ENCODE results near the gene NEK6. TPM values are rescaled to one million over a fixed set of nuclear protein-coding genes. Genes with fewer than 3 reads are reported as not detected.
A peak's percentile ranks its signal among the peaks of the same experiment; 100 is the strongest.

NEK6 gene
- total RNA-seq, 2 donors from 2014 or later, result 28.7 to 32.6 TPM

DNA sequence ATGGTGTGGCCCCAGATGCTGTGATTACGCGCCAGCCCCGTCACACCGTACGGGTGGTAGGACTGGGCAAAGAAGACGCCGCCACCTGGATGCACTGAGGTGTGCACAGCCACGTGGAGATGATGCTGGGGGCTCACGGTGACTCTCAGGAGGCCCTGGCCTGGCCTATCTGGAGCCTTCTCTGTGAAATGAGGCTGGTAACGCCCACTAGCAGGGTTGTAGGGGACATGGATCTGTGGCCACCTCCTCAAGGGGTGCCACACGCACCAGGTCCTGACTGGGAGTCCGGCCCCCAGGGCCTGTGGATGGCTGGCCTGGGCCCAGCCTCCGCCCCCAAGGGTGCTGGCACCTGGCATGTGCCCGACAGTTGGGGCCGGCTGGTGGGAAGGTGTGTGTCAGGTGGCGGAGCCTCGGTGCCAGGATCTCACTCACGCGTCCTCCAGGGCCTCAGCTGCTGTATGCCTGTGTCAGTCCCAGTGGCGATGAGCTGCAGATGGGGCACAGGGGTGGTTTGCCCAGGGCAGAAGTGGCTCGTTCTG, 32.4 kb downstream of the NEK6 start:
- no peak for DNase-seq
- intact Hi-C loops (cut with DNase I), result no loop called here
- ATAC-seq, result no peak

DNA sequence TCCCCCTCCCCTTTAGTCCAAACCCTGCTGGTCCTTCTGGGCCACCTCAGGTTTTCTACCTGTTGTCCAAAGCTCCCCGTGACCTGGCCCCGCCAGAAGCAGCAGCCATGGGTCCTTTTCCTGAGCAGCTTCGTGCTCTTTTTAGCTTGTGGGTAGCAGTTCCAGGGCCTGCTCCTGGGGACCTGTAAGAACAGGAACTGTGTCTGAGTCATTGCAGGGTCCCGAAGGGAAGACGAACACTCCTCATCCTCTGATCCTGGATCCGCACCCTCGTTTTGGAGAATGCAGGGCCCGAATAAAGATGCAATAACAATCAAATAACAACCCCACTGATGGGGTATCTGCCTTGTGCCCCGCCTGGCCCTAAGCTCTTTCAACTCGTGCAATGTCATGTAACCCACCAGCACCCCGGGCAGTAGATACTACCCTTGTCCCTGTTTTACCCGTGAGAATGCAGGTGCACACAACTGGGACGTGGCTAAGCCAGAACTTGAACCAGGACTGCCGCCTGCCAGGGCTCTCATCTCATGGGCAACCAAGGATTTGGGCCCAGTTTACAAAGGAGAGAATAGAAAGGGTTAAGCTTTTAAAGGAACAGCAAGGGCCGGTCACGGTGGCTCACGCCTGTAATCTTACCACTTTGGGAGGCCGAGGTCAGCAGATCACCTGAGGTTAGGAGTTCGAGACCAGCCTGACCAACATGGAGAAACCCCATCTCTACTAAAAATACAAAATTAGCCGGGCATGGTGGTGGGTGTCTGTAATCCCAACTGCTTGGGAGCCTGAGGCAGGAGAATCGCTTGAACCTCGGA, 33.2 kb downstream of the NEK6 start:
- DNase-seq, result no peak
- intact Hi-C loops (cut with DNase I), result no loop called here
- ATAC-seq, result peak in 1 of 2 donors; percentile 6

DNA sequence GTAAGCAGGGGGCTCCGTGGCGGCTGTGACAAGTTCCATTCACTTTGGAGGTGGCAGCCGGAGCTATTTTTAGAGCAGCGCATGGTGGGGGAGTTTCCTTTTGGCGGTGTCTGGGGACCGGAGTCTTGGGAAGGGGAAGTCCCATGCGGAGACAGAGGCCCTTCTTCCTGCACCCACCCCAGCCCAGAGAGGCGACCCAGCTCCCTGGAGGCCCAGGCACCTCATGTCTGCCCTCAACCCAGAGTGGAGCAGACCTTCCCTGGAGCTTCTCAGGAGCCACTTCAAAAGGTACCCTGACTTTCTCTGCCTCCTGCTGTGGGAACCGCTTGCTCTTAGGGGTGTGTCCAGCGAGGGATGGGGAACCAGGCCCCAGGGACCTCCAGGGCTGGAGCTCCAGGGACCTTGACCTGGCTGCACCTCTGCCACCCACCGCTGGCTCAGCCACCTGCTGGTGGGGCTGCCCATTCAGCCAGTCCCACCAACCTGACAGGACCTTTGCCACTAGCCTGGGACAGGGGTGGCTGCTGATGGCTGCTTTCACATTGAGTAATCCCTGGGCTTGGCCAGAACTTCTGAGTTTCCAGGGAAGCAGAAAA, 34.1 kb downstream of the NEK6 start:
- DNase-seq (no peak), ATAC-seq (peak; percentile 45 to 64)
- intact Hi-C loops (cut with DNase I), result no loop called here

DNA sequence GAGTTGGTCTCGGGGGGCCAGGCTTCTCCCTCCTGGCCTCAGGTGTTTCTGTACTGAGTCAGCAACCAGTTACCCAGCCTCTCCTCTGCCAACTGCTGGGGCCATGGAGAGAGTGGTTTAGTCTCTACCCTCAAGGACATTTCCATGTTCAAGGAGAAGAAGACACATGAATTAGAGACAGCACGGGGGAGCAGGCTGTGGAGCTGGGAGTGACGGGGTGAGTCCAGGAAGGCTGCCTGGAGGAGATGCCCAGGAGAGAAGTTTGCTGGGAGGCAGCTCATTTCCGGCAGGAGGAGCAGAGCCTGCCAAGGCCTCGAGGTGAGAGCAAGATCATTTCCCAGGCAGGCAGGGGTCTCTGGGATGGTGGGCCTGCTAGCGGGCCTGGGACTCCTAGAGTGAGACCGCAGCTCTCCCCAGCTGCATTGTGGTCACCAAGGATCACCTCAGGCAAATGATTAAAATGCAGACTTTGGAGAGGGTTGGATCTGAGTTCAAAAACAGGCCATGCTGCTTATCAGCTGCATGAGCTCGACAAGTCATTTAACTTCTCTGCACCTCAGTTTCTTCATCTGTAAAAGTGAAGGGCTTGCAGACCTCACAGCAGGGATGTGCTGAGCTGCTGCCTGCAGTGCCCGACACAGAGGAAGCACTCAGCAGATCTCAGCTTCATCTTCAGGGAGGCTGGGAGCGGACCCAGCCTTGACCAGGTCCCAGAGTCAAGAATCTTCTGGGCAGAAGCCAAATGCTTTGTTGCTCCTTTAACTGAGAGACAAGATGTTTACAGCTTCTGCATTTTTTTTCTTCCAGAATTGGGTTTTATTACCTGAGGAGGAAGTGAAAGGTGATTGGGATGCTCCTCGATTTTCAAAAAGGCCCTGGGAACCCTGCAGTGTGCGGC, 35.2 kb downstream of the NEK6 start:
- ATAC-seq (no peak), DNase-seq (no peak)
- intact Hi-C loops (cut with DNase I), result no loop called here

DNA sequence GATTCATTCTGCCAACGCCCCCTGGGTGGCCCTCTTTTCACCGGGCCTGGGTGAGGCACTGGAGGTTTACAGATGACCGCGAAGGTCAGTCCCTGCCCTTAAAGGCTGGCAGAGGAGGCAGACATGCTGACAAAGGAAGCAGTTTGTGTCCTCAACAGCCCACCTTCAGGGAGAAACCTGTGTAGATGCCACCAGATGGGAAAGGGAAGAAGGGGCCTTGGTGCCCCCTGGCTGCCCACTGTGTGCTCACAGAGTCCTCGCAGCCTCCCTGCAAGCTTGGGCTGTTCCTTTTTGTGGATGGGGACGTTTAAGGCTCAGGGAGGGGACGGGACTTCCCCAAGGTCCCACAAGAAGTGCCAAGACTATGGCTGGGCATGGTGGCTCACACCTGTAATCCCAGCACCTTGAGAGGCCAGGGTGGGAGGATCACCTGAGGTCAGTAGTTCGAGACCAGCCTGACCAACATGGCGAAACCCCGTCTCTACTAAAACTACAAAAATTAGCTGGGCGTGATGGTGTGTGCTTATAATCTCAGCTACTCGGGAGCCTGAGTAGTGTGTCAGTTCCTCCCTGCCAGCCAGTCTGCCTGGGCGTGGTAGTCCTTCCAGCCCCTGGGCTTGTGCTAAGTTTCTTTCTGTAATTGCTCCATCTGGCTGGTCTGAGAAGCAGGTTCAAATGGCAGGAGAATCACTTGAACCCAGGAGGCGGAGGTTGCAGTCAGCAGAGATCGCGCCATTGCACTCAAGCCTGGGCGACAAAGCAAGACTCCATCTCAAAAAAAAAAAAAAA, 36.2 kb downstream of the NEK6 start:
- DNase-seq, result no peak
- intact Hi-C loops (cut with DNase I), result no loop called here
- no peak for ATAC-seq

DNA sequence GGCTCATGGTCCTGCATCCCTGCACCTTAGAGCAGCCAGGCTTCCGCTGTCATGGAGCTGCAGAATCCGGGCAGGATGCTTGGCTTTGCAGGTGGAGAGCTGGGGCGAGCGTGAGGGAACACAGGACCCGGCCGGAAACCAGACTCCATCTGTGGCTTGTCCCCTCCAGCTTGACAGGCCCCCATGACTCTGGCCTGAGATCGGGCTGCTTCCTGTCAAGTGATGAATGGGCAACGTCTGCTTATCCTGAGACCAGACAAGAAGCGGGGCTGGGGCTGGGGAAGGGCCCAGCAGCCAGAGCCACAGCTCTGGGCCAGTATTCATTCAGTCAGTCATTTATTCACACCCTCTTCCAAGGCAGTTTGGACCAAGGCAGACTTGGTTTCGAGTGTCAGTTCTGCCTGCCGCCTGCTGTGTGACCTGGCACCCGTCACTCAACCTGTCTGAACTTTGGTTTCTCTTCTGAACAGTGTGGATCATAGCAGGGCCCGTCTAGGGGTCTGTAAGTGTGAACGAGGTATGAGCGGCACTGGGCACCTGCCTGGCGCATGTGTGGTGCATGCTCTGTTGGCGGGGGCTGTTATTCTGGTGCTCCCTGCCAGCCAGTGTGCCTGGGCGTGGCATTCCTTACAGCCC, 37.5 kb downstream of the NEK6 start:
- intact Hi-C loops (cut with DNase I), result no loop called here
- ATAC-seq, result peak in 1 of 2 donors; percentile 4
- no peak for DNase-seq

DNA sequence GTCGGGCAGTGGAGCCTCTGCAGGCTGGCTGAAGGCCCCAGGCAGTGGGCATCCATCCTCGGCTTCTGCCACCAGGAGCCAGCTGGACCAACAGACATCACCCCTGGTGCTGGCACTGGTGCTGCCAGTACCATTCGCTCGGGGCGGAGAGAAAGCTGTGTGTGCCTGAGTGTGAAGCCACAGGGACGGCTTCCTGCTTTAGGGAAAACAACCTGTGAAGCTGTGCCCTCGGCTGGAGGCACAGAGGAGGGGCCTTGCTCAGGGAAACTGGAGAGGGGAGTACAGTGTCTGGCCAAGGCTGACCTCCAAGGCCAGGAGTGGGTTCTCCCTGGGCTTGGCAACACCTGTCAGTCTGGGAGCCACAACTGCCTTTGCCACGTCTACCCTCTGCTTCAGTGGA, 38.3 kb downstream of the NEK6 start:
- DNase-seq (no peak), ATAC-seq (no peak)
- intact Hi-C loops (cut with DNase I), result no loop called here

DNA sequence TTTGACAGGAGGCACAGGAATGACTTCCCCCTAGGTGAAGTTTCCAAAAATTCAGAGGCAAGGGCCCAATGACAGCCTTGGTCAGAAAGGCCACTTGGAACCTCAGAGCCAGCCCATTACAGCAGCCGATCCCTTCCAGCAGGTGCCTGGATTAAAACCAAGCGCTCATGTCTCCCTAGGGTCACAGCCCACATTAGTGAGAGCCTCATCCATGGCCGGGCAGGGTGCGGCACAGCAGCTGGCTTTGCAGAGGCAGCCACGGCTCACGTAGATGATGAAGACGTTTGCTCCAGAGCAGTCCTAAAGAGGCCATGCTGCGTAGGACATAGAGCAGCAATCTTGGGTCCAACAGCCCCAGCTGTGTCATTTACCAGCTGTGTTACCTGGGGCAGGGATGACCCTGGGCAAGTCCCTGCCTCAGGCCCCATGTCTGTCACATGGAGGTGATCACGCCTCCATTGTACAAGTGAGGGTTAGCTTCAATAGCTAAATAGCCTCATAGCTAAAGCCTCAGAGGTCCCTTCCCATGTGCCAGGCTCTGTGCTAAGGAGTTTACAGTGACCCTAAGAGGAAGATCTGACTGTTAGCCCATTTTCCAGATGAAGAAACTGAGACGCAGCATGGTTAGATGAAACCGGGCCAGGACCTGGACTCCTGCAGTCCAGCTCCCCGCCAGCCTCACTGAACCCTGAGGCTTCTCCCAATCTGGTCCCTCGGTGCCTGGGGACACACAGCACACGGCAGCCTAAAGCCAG, 39.2 kb downstream of the NEK6 start:
- intact Hi-C loops (cut with DNase I), result no loop called here
- ATAC-seq, result no peak

DNA sequence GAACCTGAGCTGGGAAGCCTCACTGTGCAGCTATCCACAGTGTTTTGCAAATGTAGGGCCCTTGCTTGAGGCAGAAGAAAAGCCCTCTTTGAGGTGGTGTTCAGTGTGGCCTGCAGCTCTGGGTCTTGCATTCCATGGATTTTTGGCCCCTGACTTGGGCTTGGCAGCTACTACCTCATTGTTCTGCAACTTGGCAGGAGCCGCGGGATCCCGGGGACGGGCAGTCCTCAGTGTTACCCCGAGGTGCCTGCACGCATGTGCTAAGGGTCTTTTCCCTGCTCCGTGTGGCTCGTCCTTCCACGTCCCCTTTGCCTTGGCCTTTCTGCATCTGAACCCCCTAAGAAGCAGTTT, 39.8 kb downstream of the NEK6 start:
- intact Hi-C loops (cut with DNase I), result no loop called here
- DNase-seq (peak; percentile 89), ATAC-seq (peak; percentile 81 to 82)

More for the DNA sequence above, 39.2 kb downstream of the NEK6 start:
- DNase-seq, result no peak

DNA sequence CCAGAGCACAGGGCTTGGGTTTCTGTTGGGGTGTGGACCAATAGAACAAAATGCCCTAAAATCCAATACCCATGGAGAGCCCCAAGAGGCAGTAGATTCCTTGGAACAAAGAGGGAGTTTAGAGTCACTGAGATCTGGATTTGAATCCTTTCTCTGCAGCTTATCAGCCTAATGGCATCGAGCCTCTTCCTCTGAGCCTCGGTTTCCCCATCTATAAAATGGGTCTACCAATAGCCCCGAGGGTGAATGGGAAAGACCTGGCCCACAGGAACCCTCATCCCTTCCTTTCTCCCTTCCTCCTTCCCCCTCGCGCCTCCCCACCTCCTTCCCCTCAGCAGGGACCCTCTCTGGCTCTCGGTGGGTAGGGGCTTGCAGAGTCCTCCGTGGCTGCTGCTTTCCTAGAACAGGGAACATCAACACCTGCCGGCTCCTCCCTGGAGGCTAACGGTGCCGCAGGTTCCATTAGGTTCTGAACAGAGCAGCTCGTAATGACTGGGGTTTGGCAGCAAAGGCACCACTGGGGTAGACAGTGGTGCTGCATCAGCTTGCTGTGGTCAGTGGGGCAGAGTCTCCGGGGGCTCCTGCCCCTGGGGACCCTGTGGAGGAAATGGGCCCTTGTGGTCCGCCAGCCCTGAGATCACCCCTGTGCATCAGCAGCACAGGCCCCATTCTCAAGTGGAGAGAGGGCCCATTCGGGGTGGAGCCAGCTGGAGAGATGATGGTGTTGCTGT, 40.3 kb downstream of the NEK6 start:
- intact Hi-C loops (cut with DNase I), result no loop called here
- DNase-seq (no peak), ATAC-seq (no peak)

DNA sequence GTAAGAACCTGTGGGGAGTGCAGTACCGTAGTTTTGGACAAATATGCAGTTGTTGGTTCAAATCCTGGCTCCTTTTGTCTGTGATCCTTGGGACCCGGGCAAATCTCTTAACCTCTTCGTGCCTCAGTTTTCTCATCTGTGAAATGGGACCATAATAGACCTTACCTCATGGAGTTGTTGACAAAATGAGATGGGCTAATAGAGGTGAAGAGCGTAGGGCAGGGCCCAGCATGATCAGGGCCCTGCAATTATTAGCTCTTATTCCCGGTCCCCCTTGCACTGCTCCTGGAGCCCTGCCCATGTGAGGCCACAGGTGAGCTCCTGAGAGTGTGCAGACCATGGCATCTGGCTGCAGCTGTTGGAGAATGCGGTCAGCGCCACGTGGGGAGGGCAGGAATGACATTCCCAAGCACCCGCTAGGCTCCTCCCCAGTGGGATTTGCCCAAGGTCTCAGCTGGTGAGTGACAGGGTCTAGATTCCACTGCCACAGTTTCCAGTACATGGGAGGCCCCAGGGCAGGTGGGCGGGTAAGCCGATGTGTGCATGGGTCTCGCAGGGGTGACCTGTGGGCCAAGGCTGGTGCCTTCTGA, 41.0 kb downstream of the NEK6 start:
- intact Hi-C loops (cut with DNase I), result no loop called here
- ATAC-seq, result no peak
- DNase-seq, result no peak

DNA sequence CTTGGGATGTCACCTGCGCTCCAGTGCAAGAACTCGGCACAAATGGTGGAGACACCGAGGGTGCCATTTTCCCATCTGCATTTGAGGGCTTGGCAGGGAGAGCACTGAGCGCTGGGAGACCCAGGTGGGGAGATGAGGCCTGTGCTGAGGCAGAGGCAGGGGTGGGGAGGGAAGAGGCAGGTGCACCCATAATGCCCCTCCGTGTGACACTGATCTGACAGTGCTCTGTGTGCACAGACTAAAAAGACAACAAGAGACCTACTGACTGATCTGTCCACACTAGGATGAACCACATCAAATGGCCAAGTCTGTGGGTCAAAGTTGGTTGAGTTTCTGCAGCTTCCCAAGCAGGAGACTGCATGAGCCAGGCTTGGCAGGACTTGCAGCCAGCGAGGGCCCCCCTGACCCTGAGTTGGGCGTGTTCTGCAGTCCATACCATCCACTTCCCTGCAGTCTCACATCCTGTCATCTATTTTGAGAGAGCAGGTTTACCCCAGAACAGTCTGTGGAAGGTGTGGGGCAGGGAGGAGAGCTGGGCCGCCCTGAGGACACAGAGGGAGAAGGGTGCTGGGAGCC, 41.9 kb downstream of the NEK6 start:
- DNase-seq (no peak), ATAC-seq (no peak)
- intact Hi-C loops (cut with DNase I), result no loop called here

DNA sequence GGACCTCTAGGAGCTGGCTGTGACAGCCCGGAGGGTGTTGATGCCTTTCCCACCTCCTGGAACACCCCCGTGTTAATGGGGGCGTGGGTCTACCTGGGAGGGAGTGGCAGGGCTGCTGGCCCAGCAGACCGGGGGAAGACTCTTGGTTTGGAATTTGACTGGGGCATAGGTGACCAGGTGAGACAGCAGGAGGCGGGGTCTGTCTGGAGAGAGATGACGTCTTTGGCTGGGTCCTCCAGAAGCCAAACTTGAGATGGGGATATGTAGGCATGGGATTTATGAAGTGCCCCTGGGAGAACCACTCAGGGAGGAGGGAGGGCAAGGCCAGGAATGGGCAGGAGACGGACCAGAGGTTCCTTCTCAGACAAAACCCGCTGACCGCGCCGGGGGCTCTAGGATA, 42.6 kb downstream of the NEK6 start:
- DNase-seq (no peak), ATAC-seq (no peak)
- intact Hi-C loops (cut with DNase I), result no loop called here

DNA sequence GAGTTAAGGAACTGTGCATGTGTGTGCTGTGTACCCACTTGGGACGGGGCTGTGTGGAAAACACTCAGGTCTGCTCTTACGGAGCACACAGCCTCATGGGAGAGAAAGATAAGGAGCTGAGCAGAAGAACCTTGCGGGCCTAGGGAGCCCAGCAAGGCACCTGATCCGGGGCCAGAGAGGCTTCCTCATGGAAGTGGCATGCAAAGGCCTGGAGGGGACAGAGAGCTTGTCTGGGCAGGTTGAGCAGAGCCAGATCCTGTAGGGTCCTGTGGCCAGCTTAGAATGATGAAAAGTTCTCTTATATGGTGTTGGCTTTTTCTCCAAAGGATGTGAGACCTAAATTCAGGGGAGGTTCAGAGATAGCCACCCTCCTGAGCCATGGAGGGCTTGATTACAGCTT, 45.2 kb downstream of the NEK6 start:
- no peak for DNase-seq
- ATAC-seq, result no peak
- intact Hi-C loops (cut with DNase I), result no loop called here

DNA sequence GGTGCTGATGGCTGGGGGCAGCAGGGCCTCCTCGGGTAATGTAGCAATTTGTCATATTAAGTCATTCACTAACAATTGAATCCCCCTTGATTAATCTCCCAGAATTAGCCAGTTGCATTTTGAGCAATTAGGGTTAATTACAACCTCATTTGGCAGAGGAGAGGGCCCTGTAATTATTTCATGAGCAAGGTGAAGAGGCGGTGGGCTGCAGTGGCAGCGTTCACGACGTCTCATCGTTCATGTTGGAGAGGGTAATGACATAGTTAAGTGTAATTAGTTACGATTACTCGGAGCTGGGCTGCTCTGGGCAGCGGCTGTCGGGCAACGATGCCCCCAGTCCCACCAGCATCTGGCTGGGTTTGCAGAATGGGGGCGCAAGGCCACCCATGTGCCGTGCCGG, 46.0 kb downstream of the NEK6 start:
- ATAC-seq (no peak), DNase-seq (no peak)
- intact Hi-C loops (cut with DNase I), result no loop called here

DNA sequence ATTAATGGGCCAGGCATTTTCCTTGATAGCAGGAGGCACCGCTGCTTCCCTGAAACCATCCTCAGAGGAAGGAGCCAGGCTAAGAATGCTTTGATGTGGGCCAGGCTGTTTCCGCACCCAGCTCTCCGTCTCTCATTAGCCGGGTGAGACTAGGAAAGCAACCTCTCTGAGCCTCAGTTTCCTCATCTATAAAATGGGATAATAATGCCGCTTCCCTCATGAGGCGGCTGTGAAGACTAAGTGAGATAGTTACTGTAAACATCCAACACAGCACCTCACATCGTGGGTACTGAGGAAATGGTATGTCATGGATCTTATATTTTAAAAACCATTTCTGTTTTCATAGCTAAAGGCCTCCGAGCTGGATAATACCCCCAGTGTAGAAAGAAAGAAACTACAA, 46.5 kb downstream of the NEK6 start:
- ATAC-seq (no peak), DNase-seq (no peak)
- intact Hi-C loops (cut with DNase I), result no loop called here

All from left cardiac atrium (tissue), 4 donors.